Loucy (cell line): ENCODE results near the gene KRT39.

Experiments used
- H2AFZ ChIP-seq: fragments of 200-600 bp; sonication (generic); 2 replicates; pipeline ENCODE4 v1.6.0; 2016; ENCODE audit warnings: antibody characterized with exemption, mild to moderate bottlenecking, low read length, moderate library complexity
- H3F3A ChIP-seq: fragments of 200-600 bp; 2 replicates; pipeline ENCODE4 v1.6.0; 2016; ENCODE audit warnings: antibody characterized with exemption, low read depth, mild to moderate bottlenecking
- H3K27me3 ChIP-seq: fragments of 200-600 bp; sonication (generic); 2 replicates; pipeline ENCODE4 v1.6.1; 2014; ENCODE audit warnings: low read length, mild to moderate bottlenecking; ENCODE audit not compliant: insufficient read depth, poor library complexity, severe bottlenecking
- H3K36me3 ChIP-seq: fragments of 200-600 bp; sonication (generic); 2 replicates; pipeline ENCODE4 v1.6.1; 2016; ENCODE audit warnings: low read length; ENCODE audit not compliant: insufficient read depth
- H3K4me1 ChIP-seq: fragments of 200-600 bp; sonication (generic); 2 replicates; pipeline ENCODE4 v1.5.1; 2014; ENCODE audit warnings: low read length, mild to moderate bottlenecking; ENCODE audit not compliant: insufficient read depth, poor library complexity, severe bottlenecking
- H3K4me2 ChIP-seq: fragments of 200-600 bp; sonication (generic); 2 replicates; pipeline ENCODE4 v1.6.0; 2014; ENCODE audit warnings: antibody characterized with exemption, low read length, low read depth, mild to moderate bottlenecking; ENCODE audit not compliant: poor library complexity, severe bottlenecking
- H3K4me3 ChIP-seq: fragments of 200-600 bp; sonication (generic); 2 replicates; pipeline ENCODE4 v1.5.1; 2014; ENCODE audit warnings: low read length, mild to moderate bottlenecking, mixed read lengths; ENCODE audit not compliant: poor library complexity, severe bottlenecking
- H3K79me2 ChIP-seq: fragments of 200-600 bp; sonication (generic); 2 replicates; pipeline ENCODE4 v1.6.1; 2014; ENCODE audit warnings: low read length; ENCODE audit not compliant: insufficient read depth
- H3K9ac ChIP-seq: fragments of 200-600 bp; sonication (generic); 2 replicates; pipeline ENCODE4 v1.6.0; 2014; ENCODE audit warnings: mild to moderate bottlenecking, low read depth, low read length, moderate library complexity; ENCODE audit not compliant: poor library complexity, severe bottlenecking
- H3K9me2 ChIP-seq: fragments of 200-600 bp; sonication (generic); replicated peaks from 2 replicates; pipeline ENCODE4 v1.6.1; 2016; ENCODE audit warnings: low read depth, low read length, mixed read lengths
- H3K9me3 ChIP-seq: fragments of 200-600 bp; sonication (generic); 2 replicates; pipeline ENCODE4 v1.6.1; 2014; ENCODE audit warnings: mild to moderate bottlenecking, antibody characterized with exemption, low read length, low read depth; ENCODE audit not compliant: insufficient read depth
- H4K20me1 ChIP-seq: fragments of 200-600 bp; sonication (generic); 2 replicates; pipeline ENCODE4 v1.6.0; 2014; ENCODE audit warnings: antibody characterized with exemption, low read length, mild to moderate bottlenecking; ENCODE audit not compliant: insufficient read depth, poor library complexity, severe bottlenecking
- EZH2phosphoT487 ChIP-seq: fragments of 200-600 bp; IDR thresholded peaks from 2 replicates; pipeline ENCODE4 v1.6.1; 2018; ENCODE audit warnings: antibody characterized with exemption, mild to moderate bottlenecking, moderate library complexity, borderline replicate concordance
- TF ChIP-seq, protein P1 (sequence below): fragments of 200-600 bp; sonication (generic); conservative IDR thresholded peaks from 2 replicates; pipeline ENCODE4 v1.5.1; 2014; ENCODE audit warnings: mild to moderate bottlenecking, antibody characterized with exemption, low read length

Gene KRT39

DNA sequence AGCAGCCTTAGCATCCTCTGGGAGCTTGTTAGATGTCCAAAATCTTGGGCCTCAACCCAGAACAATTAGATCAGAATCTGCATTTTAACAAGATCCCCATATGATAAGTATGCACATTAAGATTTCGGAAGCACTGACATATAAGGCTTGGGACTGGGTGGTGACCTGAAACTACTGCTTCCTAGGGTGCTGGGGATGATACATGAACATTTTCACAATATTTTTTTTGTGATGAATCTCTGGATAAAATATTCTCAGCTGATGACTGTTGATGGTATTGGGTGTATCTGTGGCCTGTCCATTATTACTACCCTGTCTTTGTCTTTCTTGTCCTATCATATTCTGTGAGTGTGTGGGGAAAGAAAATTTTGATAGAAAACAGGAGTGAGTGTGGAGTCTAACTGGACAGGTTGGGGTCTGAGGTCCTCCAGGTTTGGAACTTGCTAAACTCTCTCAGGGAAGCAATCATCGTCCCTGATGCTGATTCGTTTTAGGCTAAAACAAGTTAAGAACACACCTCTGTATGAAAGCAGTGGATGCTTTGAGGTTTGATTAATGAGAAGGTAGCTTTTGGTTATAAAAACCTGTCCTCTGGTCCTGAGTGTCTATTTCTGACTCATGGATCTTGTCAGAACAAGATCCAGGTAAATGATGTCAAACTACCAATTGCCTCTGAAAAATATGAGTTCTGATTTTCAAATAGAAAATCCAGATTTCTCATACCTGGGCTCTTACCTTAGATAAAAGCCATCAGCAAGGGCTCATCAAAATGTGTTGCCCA lies 52.5 kb downstream of the KRT39 start:
- H3K4me1 ChIP-seq: no peaks in the 10 kb centered on the region
- no peaks in the 10 kb centered on the region for H3K27me3 ChIP-seq
- no peaks in the 10 kb centered on the region for H4K20me1 ChIP-seq
- H3K9ac ChIP-seq: no peak overlapping the region
- H3K9me3 ChIP-seq: no peaks in the 10 kb centered on the region
- no peaks in the 10 kb centered on the region for H3K36me3 ChIP-seq
- H3K9me2 ChIP-seq: no peaks in the 10 kb centered on the region
- no peak overlapping the region for H3K4me2 ChIP-seq
- H3F3A ChIP-seq: no peaks in the 10 kb centered on the region
- no peak for TF ChIP-seq EZH2phosphoT487
- TF ChIP-seq, protein P1, sequence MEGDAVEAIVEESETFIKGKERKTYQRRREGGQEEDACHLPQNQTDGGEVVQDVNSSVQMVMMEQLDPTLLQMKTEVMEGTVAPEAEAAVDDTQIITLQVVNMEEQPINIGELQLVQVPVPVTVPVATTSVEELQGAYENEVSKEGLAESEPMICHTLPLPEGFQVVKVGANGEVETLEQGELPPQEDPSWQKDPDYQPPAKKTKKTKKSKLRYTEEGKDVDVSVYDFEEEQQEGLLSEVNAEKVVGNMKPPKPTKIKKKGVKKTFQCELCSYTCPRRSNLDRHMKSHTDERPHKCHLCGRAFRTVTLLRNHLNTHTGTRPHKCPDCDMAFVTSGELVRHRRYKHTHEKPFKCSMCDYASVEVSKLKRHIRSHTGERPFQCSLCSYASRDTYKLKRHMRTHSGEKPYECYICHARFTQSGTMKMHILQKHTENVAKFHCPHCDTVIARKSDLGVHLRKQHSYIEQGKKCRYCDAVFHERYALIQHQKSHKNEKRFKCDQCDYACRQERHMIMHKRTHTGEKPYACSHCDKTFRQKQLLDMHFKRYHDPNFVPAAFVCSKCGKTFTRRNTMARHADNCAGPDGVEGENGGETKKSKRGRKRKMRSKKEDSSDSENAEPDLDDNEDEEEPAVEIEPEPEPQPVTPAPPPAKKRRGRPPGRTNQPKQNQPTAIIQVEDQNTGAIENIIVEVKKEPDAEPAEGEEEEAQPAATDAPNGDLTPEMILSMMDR: no peak
- H2AFZ ChIP-seq: no peak overlapping the region
- no peaks in the 10 kb centered on the region for H3K79me2 ChIP-seq
- H3K4me3 ChIP-seq: no peak overlapping the region

DNA sequence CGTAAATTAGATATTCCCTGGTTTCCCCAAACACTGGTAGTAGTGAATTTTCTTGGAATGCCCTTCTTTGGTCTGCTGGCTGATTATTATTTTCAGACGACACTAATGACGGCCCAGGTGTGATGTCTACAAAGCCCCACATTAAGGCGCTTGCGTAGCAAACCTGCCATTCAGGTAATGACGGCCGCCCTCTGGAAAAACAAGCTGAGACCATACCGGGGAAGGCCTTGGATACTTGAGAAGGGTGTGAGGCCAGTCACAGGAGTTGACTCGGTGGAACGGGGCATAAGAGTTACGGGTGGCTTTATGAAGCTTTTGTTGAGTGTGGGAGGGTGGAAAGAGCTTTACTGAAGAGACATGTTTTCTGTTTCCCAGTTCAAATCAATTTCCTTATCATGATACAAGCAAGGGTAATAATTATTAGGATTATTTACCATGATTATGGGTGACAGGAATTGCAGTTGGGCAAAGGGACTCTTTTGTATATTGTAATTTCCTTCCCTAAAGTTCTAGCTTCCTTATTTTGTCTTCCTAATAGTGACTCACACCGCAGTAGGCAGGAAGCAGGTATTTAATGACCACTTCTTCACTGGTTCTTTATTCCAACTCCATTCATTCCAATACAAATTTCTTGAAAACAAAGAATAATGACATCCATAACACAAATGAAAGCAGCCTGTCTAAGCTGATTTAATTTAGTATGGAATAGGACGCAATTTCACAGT lies 54.1 kb downstream of the KRT39 start:
- Histone ChIP-seq H3K36me3 (no peaks in the 10 kb centered on the region), H3K4me2 (no peak overlapping the region), H3K4me1 (no peaks in the 10 kb centered on the region), H4K20me1 (no peaks in the 10 kb centered on the region), H3K9me3 (no peaks in the 10 kb centered on the region), H3K9me2 (no peaks in the 10 kb centered on the region), H2AFZ (no peak overlapping the region), H3K79me2 (no peaks in the 10 kb centered on the region), H3K9ac (no peak overlapping the region), H3F3A (no peaks in the 10 kb centered on the region), H3K27me3 (no peaks in the 10 kb centered on the region), H3K4me3 (no peak overlapping the region)
- no peak for TF ChIP-seq EZH2phosphoT487
- TF ChIP-seq, protein P1: no peak

DNA sequence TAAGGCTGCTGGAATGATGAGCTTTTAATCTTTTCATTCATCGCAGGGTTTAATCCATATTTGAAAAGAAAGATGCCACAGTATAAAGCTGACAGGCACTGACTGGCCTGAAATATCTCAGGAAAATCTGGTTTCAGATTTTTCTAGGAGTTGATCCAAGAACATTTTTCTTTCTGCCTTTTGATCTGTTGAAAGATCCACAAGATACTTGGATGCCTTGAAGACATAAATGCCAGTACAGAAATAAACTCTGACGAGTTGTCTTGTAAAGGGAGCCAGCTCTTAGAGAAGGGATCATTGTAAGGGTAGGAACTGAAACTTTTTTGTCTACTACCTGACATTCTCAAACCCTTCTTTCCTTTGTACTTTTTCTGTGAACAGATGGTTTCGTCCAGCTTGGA lies 56.3 kb downstream of the KRT39 start:
- Histone ChIP-seq H3K9me3 (no peaks in the 10 kb centered on the region), H3K9me2 (no peaks in the 10 kb centered on the region), H3K36me3 (no peaks in the 10 kb centered on the region), H3K27me3 (no peaks in the 10 kb centered on the region), H2AFZ (peak overlapping the region; percentile 20; the same call in 1 of the 2 replicates), H3K4me2 (no peak overlapping the region), H3K4me3 (no peak overlapping the region), H3F3A (no peaks in the 10 kb centered on the region), H3K4me1 (no peaks in the 10 kb centered on the region), H3K9ac (no peak overlapping the region), H3K79me2 (no peaks in the 10 kb centered on the region), H4K20me1 (no peaks in the 10 kb centered on the region)
- no peak for TF ChIP-seq EZH2phosphoT487
- TF ChIP-seq, protein P1: no peak
